GM23248 (cell line): ENCODE data around the gene EPHA7. TPM values are rescaled to one million over a fixed set of nuclear protein-coding genes. Genes with fewer than 3 reads are reported as not detected.

Experiments
- DNase-seq: peaks from one replicate; pipeline ENCODE4 v3.0.0-alpha.2; 2015
- H2AFZ ChIP-seq: fragments of 200-600 bp; sonication (generic); 2 replicates; pipeline ENCODE4 v1.6.1; 2016; ENCODE audit warnings: antibody characterized with exemption
- H3F3A ChIP-seq: fragments of 200-600 bp; sonication (generic); 2 replicates; pipeline ENCODE4 v1.6.1; 2016; ENCODE audit warnings: mild to moderate bottlenecking, antibody characterized with exemption, mixed run types; ENCODE audit not compliant: insufficient read depth
- H3K27ac ChIP-seq: fragments of 200-600 bp; sonication (generic); 2 replicates; pipeline ENCODE4 v1.5.1; 2016; ENCODE audit warnings: mild to moderate bottlenecking
- H3K27me3 ChIP-seq: fragments of 200-600 bp; sonication (generic); replicated peaks from 2 replicates; pipeline ENCODE4 v1.6.1; 2016; ENCODE audit warnings: mild to moderate bottlenecking; ENCODE audit not compliant: insufficient read depth
- H3K36me3 ChIP-seq: fragments of 200-600 bp; sonication (generic); 2 replicates; pipeline ENCODE4 v1.6.1; 2016; ENCODE audit warnings: low read depth, mild to moderate bottlenecking
- H3K4me1 ChIP-seq: fragments of 200-600 bp; sonication (generic); 2 replicates; pipeline ENCODE4 v1.6.1; 2016; ENCODE audit warnings: mild to moderate bottlenecking; ENCODE audit not compliant: insufficient read depth
- H3K4me2 ChIP-seq: fragments of 200-600 bp; sonication (generic); one replicate; pipeline ENCODE4 v1.6.1; 2016; ENCODE audit warnings: mild to moderate bottlenecking; ENCODE audit not compliant: unreplicated experiment
- H3K4me3 ChIP-seq: fragments of 200-600 bp; sonication (generic); 2 replicates; pipeline ENCODE4 v1.5.1; 2016; ENCODE audit warnings: mild to moderate bottlenecking
- H3K79me2 ChIP-seq: fragments of 200-600 bp; sonication (generic); 2 replicates; pipeline ENCODE4 v1.6.1; 2016; ENCODE audit warnings: mild to moderate bottlenecking; ENCODE audit not compliant: insufficient read depth
- H3K9ac ChIP-seq: fragments of 200-600 bp; sonication (generic); 2 replicates; pipeline ENCODE4 v1.6.1; 2016; ENCODE audit warnings: mild to moderate bottlenecking
- H3K9me2 ChIP-seq: fragments of 200-600 bp; sonication (generic); 2 replicates; pipeline ENCODE4 v1.6.1; 2016; ENCODE audit warnings: mixed run types, mild to moderate bottlenecking, moderate library complexity; ENCODE audit not compliant: insufficient read depth
- H3K9me3 ChIP-seq: fragments of 200-600 bp; sonication (generic); one replicate; pipeline ENCODE4 v1.6.1; 2017; ENCODE audit warnings: low read depth
- H4K20me1 ChIP-seq: fragments of 200-600 bp; sonication (generic); 2 replicates; pipeline ENCODE4 v1.6.0; 2016; ENCODE audit not compliant: insufficient read depth
- EZH2 ChIP-seq: fragments of 200-600 bp; sonication (generic); IDR thresholded peaks from 2 replicates; pipeline ENCODE4 v1.6.1; 2018; ENCODE audit warnings: antibody characterized with exemption, mild to moderate bottlenecking; ENCODE audit not compliant: insufficient read depth, poor library complexity, severe bottlenecking
- EZH2phosphoT487 ChIP-seq: fragments of 200-600 bp; sonication (generic); IDR thresholded peaks from 2 replicates; pipeline ENCODE4 v1.6.1; 2018; ENCODE audit warnings: antibody characterized with exemption, moderate library complexity, mild to moderate bottlenecking, low read depth; ENCODE audit not compliant: insufficient read depth
- WGBS, 2 experiments: methylation state at CpG; one replicate each; pipeline ENCODE4 v1.1.6; 2015 to 2017; ENCODE audit warnings: low lambda C conversion rate in 2 of 2, low coverage in 1 of 2; ENCODE audit errors: missing lambda C conversion rate in 2 of 2; 5-methylcytosine and 5-hydroxymethylcytosine counted together
- in situ Hi-C: fragments of 300-500 bp; cut with MboI; formaldehyde crosslinking; loops from 2 replicates; pipeline ENCODE4 v1.15.0; 2020
- polyA plus RNA-seq: library from polyadenylated mRNA; unstranded; fragments of >200 nt; fragmentation: Nextera tagmentation; extraction: Ambion mirVana; gene quantifications from 2 replicates; pipeline ENCODE4 v1.2.1, GENCODE V29; 2016
- total RNA-seq: library from RNA; depleted of rRNA; stranded (reverse); fragments of >200 nt; shearing (Covaris generic); gene quantifications from 2 replicates; pipeline ENCODE4 v1.2.3, GENCODE V29; 2014

The EPHA7 gene
- total and polyA plus RNA-seq, 2 experiments from 2014 or later = not detected

DNA sequence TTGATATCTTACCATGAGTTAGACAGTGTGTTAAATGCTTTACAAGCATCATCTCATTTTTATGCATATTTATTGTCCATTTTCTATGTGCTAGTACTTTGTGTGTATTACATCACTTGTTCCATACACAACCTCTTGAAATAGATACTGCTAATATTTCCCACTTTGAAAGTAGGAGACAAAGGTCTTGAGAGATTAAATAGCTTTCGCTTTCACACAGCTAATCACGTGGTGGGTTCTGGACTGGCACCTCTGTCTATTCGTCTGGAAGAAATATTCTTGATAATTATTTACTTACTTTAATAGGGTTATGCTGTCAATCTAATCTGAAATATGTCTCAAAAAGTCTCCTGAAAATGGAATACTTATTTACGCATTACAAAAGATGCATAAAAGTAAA is 30.2 kb downstream of the EPHA7 start:
- in situ Hi-C loops = no loop called here
- H3K27me3 ChIP-seq = no peaks in the 10 kb centered on the region
- 28 to 30% methylated on average over 4 of the region's 4 CpGs for WGBS, 2 experiments
- no peaks in the 10 kb centered on the region for H4K20me1 ChIP-seq
- no peak overlapping the region for H3K4me3 ChIP-seq
- TF ChIP-seq EZH2phosphoT487 = no peak
- TF ChIP-seq EZH2 = no peak
- no peak overlapping the region for H3K27ac ChIP-seq
- no peak overlapping the region for H2AFZ ChIP-seq
- no peak overlapping the region for H3K9ac ChIP-seq
- no peak overlapping the region for H3K4me2 ChIP-seq
- no peaks in the 10 kb centered on the region for H3K36me3 ChIP-seq
- H3K9me3 ChIP-seq = no peaks in the 10 kb centered on the region
- no peaks in the 10 kb centered on the region for H3K79me2 ChIP-seq
- DNase-seq = no peak
- no peaks in the 10 kb centered on the region for H3F3A ChIP-seq
- H3K9me2 ChIP-seq = no peaks in the 10 kb centered on the region
- no peaks in the 10 kb centered on the region for H3K4me1 ChIP-seq

- no peak overlapping the region for H3K9ac ChIP-seq
- DNase-seq = no peak
- no peak overlapping the region for H2AFZ ChIP-seq
- 2 to 12% methylated on average over 1 of the region's 1 CpG for WGBS, 2 experiments
- in situ Hi-C loops = no loop called here
- no peaks in the 10 kb centered on the region for H3K27me3 ChIP-seq
- H3K27ac ChIP-seq = no peak overlapping the region
- no peaks in the 10 kb centered on the region for H4K20me1 ChIP-seq
- no peaks in the 10 kb centered on the region for H3K79me2 ChIP-seq
- no peaks in the 10 kb centered on the region for H3K9me2 ChIP-seq
- H3K4me2 ChIP-seq = no peak overlapping the region
- no peaks in the 10 kb centered on the region for H3K4me1 ChIP-seq
- H3K36me3 ChIP-seq = no peaks in the 10 kb centered on the region
- TF ChIP-seq EZH2 (no peak), EZH2phosphoT487 (no peak)
- no peaks in the 10 kb centered on the region for H3F3A ChIP-seq
- no peak overlapping the region for H3K4me3 ChIP-seq
- no peaks in the 10 kb centered on the region for H3K9me3 ChIP-seq
These were observed 31.3 kb downstream of the EPHA7 start for GRCh38 chr6:93388070-93388469.

- DNase-seq = no peak
- no peaks in the 10 kb centered on the region for H3K79me2 ChIP-seq
- 7 to 17% methylated on average over 3 of the region's 3 CpGs for WGBS, 2 experiments
These were observed 43.3 kb downstream of the EPHA7 start for GRCh38 chr6:93376026-93376540.

DNA sequence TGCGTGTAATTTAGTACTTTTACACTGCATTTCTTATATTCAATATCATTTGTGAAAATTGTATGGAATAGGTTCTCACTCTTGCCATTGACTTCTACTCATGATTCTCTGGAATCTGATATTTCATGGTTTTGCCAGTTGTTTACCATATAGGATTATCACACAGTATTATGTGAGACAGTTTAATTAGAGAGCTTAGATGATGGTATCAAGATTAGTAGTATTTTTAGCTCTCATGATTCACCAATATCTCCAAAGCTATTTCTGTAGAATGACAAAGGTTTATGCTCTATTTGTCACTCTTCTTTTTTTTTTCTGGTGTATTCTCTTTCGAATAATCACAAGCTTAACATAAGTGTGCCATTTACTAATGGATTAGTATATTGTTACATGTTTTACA is 45.9 kb downstream of the EPHA7 start:
- no peak overlapping the region for H3K9ac ChIP-seq
- no peak overlapping the region for H3K27ac ChIP-seq
- H4K20me1 ChIP-seq = no peaks in the 10 kb centered on the region
- H3K36me3 ChIP-seq = no peaks in the 10 kb centered on the region
- DNase-seq = no peak
- no peak overlapping the region for H2AFZ ChIP-seq
- no peaks in the 10 kb centered on the region for H3K9me3 ChIP-seq
- no peaks in the 10 kb centered on the region for H3K27me3 ChIP-seq
- no peaks in the 10 kb centered on the region for H3K4me1 ChIP-seq
- TF ChIP-seq EZH2 (no peak), EZH2phosphoT487 (no peak)
- no peak overlapping the region for H3K4me2 ChIP-seq
- 15 to 17% methylated on average over 2 of the region's 2 CpGs for WGBS, 2 experiments
- H3K4me3 ChIP-seq = no peak overlapping the region
- in situ Hi-C loops = no loop called here
- H3K79me2 ChIP-seq = no peaks in the 10 kb centered on the region
- H3F3A ChIP-seq = no peaks in the 10 kb centered on the region
- no peaks in the 10 kb centered on the region for H3K9me2 ChIP-seq

More at GRCh38 chr6:93376026-93376540, 43.3 kb downstream of the EPHA7 start:
- Histone ChIP-seq H3F3A (no peaks in the 10 kb centered on the region), H3K9me3 (no peaks in the 10 kb centered on the region), H3K9me2 (no peaks in the 10 kb centered on the region), H3K27ac (no peak overlapping the region), H3K9ac (no peak overlapping the region), H4K20me1 (no peaks in the 10 kb centered on the region), H3K36me3 (no peaks in the 10 kb centered on the region), H3K27me3 (no peaks in the 10 kb centered on the region), H2AFZ (no peak overlapping the region), H3K4me3 (no peak overlapping the region), H3K4me2 (no peak overlapping the region), H3K4me1 (no peaks in the 10 kb centered on the region)
- in situ Hi-C loops = no loop called here
- TF ChIP-seq EZH2 (no peak), EZH2phosphoT487 (no peak)

- no peaks in the 10 kb centered on the region for H3K4me1 ChIP-seq
- H3K9ac ChIP-seq = no peak overlapping the region
- no peak overlapping the region for H3K4me2 ChIP-seq
- H3K27me3 ChIP-seq = no peaks in the 10 kb centered on the region
- H3K9me2 ChIP-seq = no peaks in the 10 kb centered on the region
- TF ChIP-seq EZH2phosphoT487 (no peak), EZH2 (no peak)
- H3F3A ChIP-seq = no peaks in the 10 kb centered on the region
- no peaks in the 10 kb centered on the region for H3K79me2 ChIP-seq
- in situ Hi-C loops = no loop called here
- no peaks in the 10 kb centered on the region for H3K9me3 ChIP-seq
- H4K20me1 ChIP-seq = no peaks in the 10 kb centered on the region
- no peak overlapping the region for H2AFZ ChIP-seq
- H3K36me3 ChIP-seq = no peaks in the 10 kb centered on the region
- H3K4me3 ChIP-seq = no peak overlapping the region
- no peak for DNase-seq
- no peak overlapping the region for H3K27ac ChIP-seq
These were observed 47.6 kb downstream of the EPHA7 start for GRCh38 chr6:93371756-93372155.
